Measurements from ENCODE around the gene DEDD2.

DEDD2 gene

DNA sequence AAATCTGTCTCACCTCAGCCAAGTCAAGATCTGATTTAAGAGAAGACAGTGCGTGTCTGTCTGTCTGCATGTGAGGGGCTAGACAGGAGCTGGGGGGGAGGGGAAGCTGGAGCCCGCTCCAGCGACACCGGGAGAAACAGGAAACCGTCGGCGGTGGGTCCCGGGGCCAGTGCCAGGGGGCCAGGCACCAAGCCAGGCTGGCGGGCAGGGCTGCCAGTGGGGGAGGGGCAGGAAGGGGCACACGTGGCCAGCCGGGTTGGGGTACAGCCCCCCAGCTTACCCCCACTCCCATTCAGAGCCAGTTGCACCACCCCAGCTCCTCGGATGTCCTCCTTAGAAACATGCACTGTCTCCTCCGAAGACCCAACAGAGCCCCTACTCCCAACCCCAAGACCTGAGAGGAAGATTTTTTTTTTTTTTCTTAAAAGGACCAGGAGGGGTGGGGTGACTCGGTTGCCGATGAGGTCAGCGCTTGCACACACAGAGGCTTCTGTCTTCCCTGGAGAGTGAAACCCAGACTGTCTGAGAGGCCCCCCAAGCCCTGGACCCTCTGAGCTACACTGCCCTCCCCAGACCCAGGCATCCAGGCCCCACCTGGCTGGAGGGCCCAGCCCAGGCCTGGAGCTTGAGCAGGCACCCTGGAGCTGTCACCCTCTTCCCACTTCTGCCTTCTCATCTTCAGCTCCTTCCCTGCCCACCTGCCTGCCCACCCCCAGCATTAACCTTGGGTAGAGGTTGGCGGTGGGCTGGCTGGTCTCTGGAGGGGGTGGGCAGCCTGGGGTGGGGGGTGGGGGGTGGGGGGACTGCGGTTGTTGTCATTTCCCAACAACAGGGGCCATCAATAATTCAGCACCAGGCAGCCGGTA, 33.4 kb upstream of the DEDD2 start:
- H3K9ac ChIP-seq (ENCODE audit: low read depth, low read length): no peak overlapping the region
- H2AFZ ChIP-seq (ENCODE audit: low read depth, low read length): no peak overlapping the region
- no peak overlapping the region for H3K27ac ChIP-seq (ENCODE audit: low read length)

GRCh38 chr19:42250183-42250665, 32.7 kb upstream of the DEDD2 start:
- Histone ChIP-seq H3K4me2 (ENCODE audit: insufficient read depth, low read length) (no peak overlapping the region), H3K4me1 (ENCODE audit: insufficient read depth, low read length) (peaks cover 24% of the 10 kb centered on the region), H2AFZ (ENCODE audit: low read depth, low read length) (no peak overlapping the region), H3K79me2 (ENCODE audit: insufficient read depth, low read length) (peaks cover 50% of the 10 kb centered on the region), H3K9ac (ENCODE audit: low read depth, low read length) (no peak overlapping the region), H3K9me3 (ENCODE audit: insufficient read depth, low read length, severe bottlenecking) (no peaks in the 10 kb centered on the region), H3K4me3 (ENCODE audit: low read depth in 1 of 2, low read length in 2 of 2) (no peak overlapping the region), H3K36me3 (ENCODE audit: insufficient read depth, low read length) (peaks cover 31% of the 10 kb centered on the region), H3K27me3 (ENCODE audit: insufficient read depth, low read length, poor library complexity) (no peaks in the 10 kb centered on the region), H3K27ac (ENCODE audit: low read length) (no peak overlapping the region), H4K20me1 (ENCODE audit: insufficient read depth, low read length) (peaks cover 31% of the 10 kb centered on the region)
- ATAC-seq (ENCODE audit: insufficient read depth, low read depth) (no peak), DNase-seq (no peak)
- no peak for TF ChIP-seq EZH2 (IDR thresholded peaks at IDR 0.05; ENCODE audit: borderline replicate concordance, low read depth, low read length, severe bottlenecking)
- TF ChIP-seq, protein P1, sequence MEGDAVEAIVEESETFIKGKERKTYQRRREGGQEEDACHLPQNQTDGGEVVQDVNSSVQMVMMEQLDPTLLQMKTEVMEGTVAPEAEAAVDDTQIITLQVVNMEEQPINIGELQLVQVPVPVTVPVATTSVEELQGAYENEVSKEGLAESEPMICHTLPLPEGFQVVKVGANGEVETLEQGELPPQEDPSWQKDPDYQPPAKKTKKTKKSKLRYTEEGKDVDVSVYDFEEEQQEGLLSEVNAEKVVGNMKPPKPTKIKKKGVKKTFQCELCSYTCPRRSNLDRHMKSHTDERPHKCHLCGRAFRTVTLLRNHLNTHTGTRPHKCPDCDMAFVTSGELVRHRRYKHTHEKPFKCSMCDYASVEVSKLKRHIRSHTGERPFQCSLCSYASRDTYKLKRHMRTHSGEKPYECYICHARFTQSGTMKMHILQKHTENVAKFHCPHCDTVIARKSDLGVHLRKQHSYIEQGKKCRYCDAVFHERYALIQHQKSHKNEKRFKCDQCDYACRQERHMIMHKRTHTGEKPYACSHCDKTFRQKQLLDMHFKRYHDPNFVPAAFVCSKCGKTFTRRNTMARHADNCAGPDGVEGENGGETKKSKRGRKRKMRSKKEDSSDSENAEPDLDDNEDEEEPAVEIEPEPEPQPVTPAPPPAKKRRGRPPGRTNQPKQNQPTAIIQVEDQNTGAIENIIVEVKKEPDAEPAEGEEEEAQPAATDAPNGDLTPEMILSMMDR (IDR thresholded peaks at IDR 0.05; ENCODE audit: borderline replicate concordance, extremely low read depth, low read length, poor library complexity, severe bottlenecking): no peak

More for the DNA sequence above, 33.4 kb upstream of the DEDD2 start:
- H3K79me2 ChIP-seq (ENCODE audit: insufficient read depth, low read length): peaks cover 50% of the 10 kb centered on the region
- peaks cover 31% of the 10 kb centered on the region for H4K20me1 ChIP-seq (ENCODE audit: insufficient read depth, low read length)
- H3K9me3 ChIP-seq (ENCODE audit: insufficient read depth, low read length, severe bottlenecking): no peaks in the 10 kb centered on the region
- peaks cover 26% of the 10 kb centered on the region for H3K4me1 ChIP-seq (ENCODE audit: insufficient read depth, low read length)
- TF ChIP-seq, protein P1 (IDR thresholded peaks at IDR 0.05; ENCODE audit: borderline replicate concordance, extremely low read depth, low read length, poor library complexity, severe bottlenecking): no peak
- no peak for TF ChIP-seq EZH2 (IDR thresholded peaks at IDR 0.05; ENCODE audit: borderline replicate concordance, low read depth, low read length, severe bottlenecking)
- no peak overlapping the region for H3K4me3 ChIP-seq (ENCODE audit: low read depth in 1 of 2, low read length in 2 of 2)
- peaks cover 31% of the 10 kb centered on the region for H3K36me3 ChIP-seq (ENCODE audit: insufficient read depth, low read length)
- DNase-seq: no peak
- no peaks in the 10 kb centered on the region for H3K27me3 ChIP-seq (ENCODE audit: insufficient read depth, low read length, poor library complexity)
- H3K4me2 ChIP-seq (ENCODE audit: insufficient read depth, low read length): no peak overlapping the region
- no peak for ATAC-seq (ENCODE audit: insufficient read depth, low read depth)

- no peak for TF ChIP-seq EZH2 (IDR thresholded peaks at IDR 0.05; ENCODE audit: borderline replicate concordance, low read depth, low read length, severe bottlenecking)
- TF ChIP-seq, protein P1 (IDR thresholded peaks at IDR 0.05; ENCODE audit: borderline replicate concordance, extremely low read depth, low read length, poor library complexity, severe bottlenecking): no peak
- peaks cover 31% of the 10 kb centered on the region for H4K20me1 ChIP-seq (ENCODE audit: insufficient read depth, low read length)
- no peak overlapping the region for H3K27ac ChIP-seq (ENCODE audit: low read length)
- H3K79me2 ChIP-seq (ENCODE audit: insufficient read depth, low read length): peaks cover 49% of the 10 kb centered on the region
- no peak overlapping the region for H3K4me2 ChIP-seq (ENCODE audit: insufficient read depth, low read length)
- H3K9ac ChIP-seq (ENCODE audit: low read depth, low read length): no peak overlapping the region
- ATAC-seq (ENCODE audit: insufficient read depth, low read depth) (no peak), DNase-seq (no peak)
- no peak overlapping the region for H2AFZ ChIP-seq (ENCODE audit: low read depth, low read length)
- no peaks in the 10 kb centered on the region for H3K27me3 ChIP-seq (ENCODE audit: insufficient read depth, low read length, poor library complexity)
- H3K9me3 ChIP-seq (ENCODE audit: insufficient read depth, low read length, severe bottlenecking): no peaks in the 10 kb centered on the region
- no peak overlapping the region for H3K4me3 ChIP-seq (ENCODE audit: low read depth in 1 of 2, low read length in 2 of 2)
- peaks cover 28% of the 10 kb centered on the region for H3K4me1 ChIP-seq (ENCODE audit: insufficient read depth, low read length)
- peaks cover 31% of the 10 kb centered on the region for H3K36me3 ChIP-seq (ENCODE audit: insufficient read depth, low read length)
These were observed 32.3 kb upstream of the DEDD2 start for GRCh38 chr19:42249769-42250168.

All from DND-41 (cell line).